Gastrocnemius medialis (tissue), 4 donors: ENCODE results near the gene TRAK1.

Experiments used
- CTCF ChIP-seq, 5 experiments: fragments of 450-650 bp in 3 of 5; fragments of 200-600 bp in 2 of 5; sonication (generic) in 2 of 5; IDR thresholded peaks in 4 of 5; conservative IDR thresholded peaks in 1 of 5; 1 replicate in 4 of 5; 2 replicates in 1 of 5; pipeline ENCODE4 v1.5.1; 2016 to 2019; ENCODE audit warnings: antibody characterized with exemption in 5 of 5, mild to moderate bottlenecking in 3 of 5, moderate library complexity in 3 of 5
- POLR2A ChIP-seq, 2 donors: fragments of 450-650 bp; IDR thresholded peaks; one replicate each; pipeline ENCODE4 v1.6.1; 2017; ENCODE audit warnings: antibody characterized with exemption in 2 of 2, mild to moderate bottlenecking in 2 of 2, moderate library complexity in 2 of 2

DNA sequence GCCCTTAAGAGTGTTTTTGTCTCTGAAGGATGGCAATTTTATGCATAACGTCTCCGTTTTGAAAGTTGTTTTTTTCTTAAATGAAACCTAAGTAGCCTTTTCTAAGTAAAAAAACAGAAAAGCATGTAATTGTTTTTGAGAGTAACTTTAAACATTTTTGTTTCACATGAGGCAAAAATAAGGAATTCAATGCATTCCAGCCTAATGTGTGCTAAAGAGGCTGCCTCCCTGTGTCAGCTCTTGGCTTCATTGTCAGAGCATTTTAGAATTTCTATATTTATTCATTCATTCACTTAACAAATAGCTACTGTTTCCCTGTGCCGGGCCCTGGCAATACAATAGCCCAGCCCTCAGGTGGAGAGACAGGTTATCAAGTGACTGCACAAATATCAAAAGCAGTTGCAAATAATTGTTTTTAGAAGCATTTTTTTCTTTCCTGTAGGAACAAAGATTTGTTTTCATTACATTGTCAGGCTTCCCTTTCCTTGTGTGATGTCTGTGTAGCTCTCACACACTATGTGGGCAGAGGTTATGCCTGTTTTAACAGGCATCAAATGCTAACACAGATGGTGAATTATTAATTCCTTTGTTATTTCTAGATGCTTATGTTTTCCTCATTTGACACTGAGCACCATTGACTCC, 93.0 kb downstream of the TRAK1 start:
- no peak for TF ChIP-seq POLR2A (IDR thresholded peaks at IDR 0.05)
- TF ChIP-seq CTCF (IDR thresholded peaks at IDR 0.05 in 4 of 5, conservative IDR thresholded peaks at IDR 0.05 in 1 of 5) = no peak
